Heart left ventricle (tissue), 16 donors: ENCODE data around the gene SMAD3. TPM values are rescaled to one million over a fixed set of nuclear protein-coding genes. Genes with fewer than 3 reads are reported as not detected.
A peak's percentile ranks its signal among the peaks of the same experiment; 100 is the strongest.

Source experiments
- ATAC-seq, 4 donors: fragments of 200-7000 bp; cut with Tn5 transposase; one replicate each; pipeline ENCODE4 v1.9.1; 2020 to 2022; ENCODE audit warnings: moderate library complexity in 4 of 4, mild to moderate bottlenecking in 3 of 4, moderate number of reproducible peaks in 1 of 4
- DNase-seq, 5 donors: peaks; one replicate each; pipeline ENCODE4 v3.0.0-alpha.2; 2020
- H3K27ac ChIP-seq, 12 donors: fragments of 200-600 bp; sonication (generic) in 4 of 12; one replicate each; pipeline versions ENCODE4 v1.5.0 to v1.8.0; 2016 to 2022; ENCODE audit warnings: mild to moderate bottlenecking in 2 of 12
- H3K27me3 ChIP-seq, 9 donors: fragments of 200-600 bp; sonication (generic) in 2 of 9; one replicate each; pipeline versions ENCODE4 v1.5.1 to v1.8.0; 2016 to 2022; ENCODE audit warnings: mild to moderate bottlenecking in 3 of 9
- H3K36me3 ChIP-seq, 9 donors: fragments of 200-600 bp; sonication (generic) in 2 of 9; one replicate each; pipeline versions ENCODE4 v1.5.0 to v1.8.0; 2018 to 2022; ENCODE audit warnings: mild to moderate bottlenecking in 2 of 9
- H3K4me1 ChIP-seq, 12 donors: fragments of 200-600 bp; sonication (generic) in 4 of 12; one replicate each; pipeline versions ENCODE4 v1.5.0 to v1.8.0; 2016 to 2022; ENCODE audit warnings: mild to moderate bottlenecking in 3 of 12
- H3K4me3 ChIP-seq, 12 donors: fragments of 200-600 bp; sonication (generic) in 4 of 12; one replicate each; pipeline versions ENCODE4 v1.5.0 to v1.8.0; 2017 to 2022; ENCODE audit warnings: mild to moderate bottlenecking in 9 of 12, moderate library complexity in 4 of 12
- H3K9me3 ChIP-seq, 12 donors: fragments of 200-600 bp; sonication (generic) in 4 of 12; one replicate each; pipeline versions ENCODE4 v1.5.0 to v1.8.0; 2016 to 2022; ENCODE audit warnings: mild to moderate bottlenecking in 1 of 12
- POLR2A ChIP-seq, 2 donors: fragments of 450-650 bp; IDR thresholded peaks; one replicate each; pipeline ENCODE4 v1.6.1; 2017; ENCODE audit warnings: antibody characterized with exemption in 2 of 2, mild to moderate bottlenecking in 2 of 2, moderate library complexity in 2 of 2
- WGBS, 4 donors: extraction: QIAGEN DNeasy Blood & Tissue Kit in 2 of 4; methylation state at CpG; one replicate each; pipeline versions ENCODE4 v1.1.5 to v1.1.7; 2013 to 2018; 5-methylcytosine and 5-hydroxymethylcytosine counted together
- intact Hi-C, 10 donors: fragments of 100-400 bp; cut with DNase I; formaldehyde crosslinking; loops; one replicate each; pipeline versions ENCODE4 v1.11.1 to v1.14.2; 2022
- polyA plus RNA-seq, 2 donors: library from polyadenylated mRNA; stranded (reverse); fragments of 200-250 nt; gene quantifications; one replicate each; pipeline ENCODE4 v1.2.3, GENCODE V29; 2013
- total RNA-seq, 9 donors: library from RNA; depleted of rRNA in 2 of 9; stranded (reverse); fragments of >200 nt in 2 of 9; fragmentation: NEBNext Ultra II Directional in 3 of 9; extraction: Animal tissue kit (Norgen Biotek cat#: 25700) in 3 of 9; gene quantifications; one replicate each; pipeline versions ENCODE4 v1.1.0 to v1.2.4, GENCODE V29; 2016 to 2023
- TF ChIP-seq, protein P1 (sequence below), 12 donors: fragments of 200-600 bp; sonication (generic) in 4 of 12; IDR thresholded peaks; one replicate each; pipeline versions ENCODE4 v1.5.0 to v1.8.0; 2018 to 2022; ENCODE audit warnings: antibody characterized with exemption in 12 of 12, mild to moderate bottlenecking in 5 of 12
- donor health status: ischemic (EF 13 %, LVEDD 7.1; RV severe dilation, severe dysfunction).
- donor health status: healthy with polysubstance abuse.
- donor health status: DM: no; HTN: yes; CAD: no.
- donor health status: DM: no; HTN: no; CAD: no.
- donor health status: ischemic (EF 25% LVEDD 6.9; RV normal size, moderate dysfunction).
- donor health status: ischemic (EF 25% LVEDD 5.7; RV mildly dilated, moderate dysfunction).
- donor health status: healthy.
- donor health status: DM: yes; HTN: yes; CAD: no.
- donor health status: ischemic (EF 35%, LVEDD 5.7; RV mildly dilated, moderate dysfunction).
- donor health status: nonischemic (EF 11% LVEDD 7.7; RV severe dilation, severe dysfunction).
- donor health status: DM: yes; HTN: yes; CAD: no.
- donor health status: PGD.
- donor health status: ischemic (EF 29% LVEDD 5.4; RV normal size, mild dysfunction).
- donor health status: nonischemic (EF 23%, LVEDD 6.1; RV moderate dilation, normal function).

SMAD3 gene
- total and polyA plus RNA-seq, 11 donors: 5.6 to 34.3 (median 15.3) TPM

DNA sequence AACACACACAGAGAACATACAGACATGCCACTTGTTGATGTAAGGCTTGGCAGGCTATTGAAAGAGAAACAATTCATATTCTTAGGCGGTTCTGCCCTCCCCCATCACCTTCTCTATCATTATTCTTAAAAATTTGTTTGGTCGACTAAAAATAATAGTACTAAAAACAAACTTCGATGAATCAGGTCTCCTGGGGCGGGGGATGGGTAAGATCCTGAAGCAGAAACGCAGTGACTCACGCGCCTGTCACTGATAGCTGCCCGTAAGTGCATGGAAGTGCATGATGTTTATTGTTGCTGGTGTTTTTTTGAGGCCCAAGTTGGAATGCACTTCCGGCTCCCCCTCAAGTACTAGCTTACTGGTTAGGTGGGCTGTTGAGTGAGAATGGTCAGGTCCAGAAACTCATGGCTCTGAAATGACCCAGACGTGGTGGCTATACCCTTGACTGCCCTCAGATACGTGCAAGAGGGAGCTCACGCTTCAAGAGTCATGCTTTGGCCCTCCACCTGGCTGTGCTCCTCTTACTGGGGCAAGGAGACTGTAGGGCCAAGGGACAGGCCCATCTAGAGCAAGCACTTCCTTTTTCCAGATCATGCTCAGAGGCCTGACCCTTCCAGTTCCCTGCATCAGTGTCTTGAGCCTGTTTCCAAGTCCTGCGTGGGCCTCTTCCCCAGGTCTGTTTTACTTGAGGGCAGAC lies 10.9 kb downstream of the SMAD3 start:
- no peaks in the 10 kb centered on the region for H3K9me3 ChIP-seq
- DNase-seq (peak in 1 of 5 donors; percentile 69), ATAC-seq (no peak)
- peak overlapping the region in 2 of 12 donors; percentile 40 to 56 for H3K27ac ChIP-seq
- H3K27me3 ChIP-seq: no peaks in the 10 kb centered on the region
- intact Hi-C loops: no loop called here
- H3K4me3 ChIP-seq: no peak overlapping the region
- peaks cover 5 to 86% (median 65%) of the 10 kb centered on the region in 12 donors for H3K4me1 ChIP-seq
- 70 to 78% (median 75%) methylated on average over 11 to 13 of the region's 13 CpGs for WGBS, 4 donors
- TF ChIP-seq, protein P1, sequence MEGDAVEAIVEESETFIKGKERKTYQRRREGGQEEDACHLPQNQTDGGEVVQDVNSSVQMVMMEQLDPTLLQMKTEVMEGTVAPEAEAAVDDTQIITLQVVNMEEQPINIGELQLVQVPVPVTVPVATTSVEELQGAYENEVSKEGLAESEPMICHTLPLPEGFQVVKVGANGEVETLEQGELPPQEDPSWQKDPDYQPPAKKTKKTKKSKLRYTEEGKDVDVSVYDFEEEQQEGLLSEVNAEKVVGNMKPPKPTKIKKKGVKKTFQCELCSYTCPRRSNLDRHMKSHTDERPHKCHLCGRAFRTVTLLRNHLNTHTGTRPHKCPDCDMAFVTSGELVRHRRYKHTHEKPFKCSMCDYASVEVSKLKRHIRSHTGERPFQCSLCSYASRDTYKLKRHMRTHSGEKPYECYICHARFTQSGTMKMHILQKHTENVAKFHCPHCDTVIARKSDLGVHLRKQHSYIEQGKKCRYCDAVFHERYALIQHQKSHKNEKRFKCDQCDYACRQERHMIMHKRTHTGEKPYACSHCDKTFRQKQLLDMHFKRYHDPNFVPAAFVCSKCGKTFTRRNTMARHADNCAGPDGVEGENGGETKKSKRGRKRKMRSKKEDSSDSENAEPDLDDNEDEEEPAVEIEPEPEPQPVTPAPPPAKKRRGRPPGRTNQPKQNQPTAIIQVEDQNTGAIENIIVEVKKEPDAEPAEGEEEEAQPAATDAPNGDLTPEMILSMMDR (IDR thresholded peaks at IDR 0.05): no peak
- TF ChIP-seq POLR2A (IDR thresholded peaks at IDR 0.05): no peak
- peaks cover 0 to 13% (median 0%) of the 10 kb centered on the region in 9 donors for H3K36me3 ChIP-seq

DNA sequence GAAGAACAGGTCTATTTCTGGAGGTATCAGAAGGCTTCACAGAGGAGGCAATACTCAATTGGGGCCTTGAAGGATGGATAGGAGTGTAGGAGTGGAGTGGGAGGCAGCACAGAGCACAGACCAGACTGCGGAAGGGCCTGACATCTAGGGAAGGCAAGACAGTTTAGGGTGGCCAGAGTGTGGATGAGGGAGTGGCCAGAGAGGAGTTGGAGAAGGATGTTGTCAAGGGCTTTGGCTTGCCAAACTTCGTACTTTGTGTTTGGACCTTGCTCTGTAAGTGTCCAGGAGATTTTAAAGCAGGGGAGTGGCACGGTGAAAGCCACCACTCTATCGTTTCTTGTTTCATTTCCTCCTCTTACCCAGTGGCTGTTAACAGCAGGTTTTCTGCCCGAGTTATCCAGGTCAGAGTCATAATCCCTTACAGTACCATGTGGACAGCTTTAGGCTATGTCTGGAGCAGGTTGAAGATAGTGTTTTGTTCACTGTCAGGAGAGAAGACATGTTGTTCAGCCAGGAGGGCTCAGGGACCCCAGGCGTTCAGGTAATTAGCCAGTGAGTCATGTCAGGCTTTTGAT lies 12.3 kb downstream of the SMAD3 start:
- intact Hi-C loops: no loop called here
- TF ChIP-seq, protein P1 (IDR thresholded peaks at IDR 0.05): no peak
- no peak for TF ChIP-seq POLR2A (IDR thresholded peaks at IDR 0.05)
- Histone ChIP-seq H3K36me3 (peaks cover 0 to 4% (median 0%) of the 10 kb centered on the region in 9 donors), H3K9me3 (no peaks in the 10 kb centered on the region), H3K4me1 (peaks cover 5 to 92% (median 75%) of the 10 kb centered on the region in 12 donors), H3K27ac (peak overlapping the region in 2 of 12 donors; percentile 33 to 40), H3K4me3 (no peak overlapping the region), H3K27me3 (no peaks in the 10 kb centered on the region)
- ATAC-seq (peak in 1 of 4 donors; percentile 22), DNase-seq (no peak)
- WGBS, 4 donors: 51 to 71% (median 67%) methylated on average over 6 of the region's 6 CpGs

DNA sequence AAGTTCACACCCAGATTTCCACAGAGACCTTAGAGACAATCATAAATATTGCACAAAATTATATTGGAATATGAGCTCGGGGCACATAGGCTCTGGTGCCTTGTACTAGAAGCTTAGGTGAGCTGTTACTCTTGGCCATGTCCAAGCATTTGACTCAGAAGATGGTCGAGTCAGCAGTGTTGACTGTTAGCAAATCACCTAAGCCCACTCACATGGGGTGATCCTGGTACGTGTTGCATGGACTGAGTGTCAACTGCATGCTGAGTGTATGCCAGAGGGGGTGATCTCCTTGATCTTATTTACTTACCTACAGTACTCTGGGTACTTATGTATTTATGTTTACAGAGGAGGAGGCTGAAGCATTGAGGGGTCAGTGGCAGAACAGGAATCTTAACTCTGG lies 14.0 kb downstream of the SMAD3 start:
- no peak for ATAC-seq
- WGBS, 4 donors: 72 to 100% (median 90%) methylated on average over 3 of the region's 3 CpGs
- H3K27ac ChIP-seq: no peak overlapping the region
- intact Hi-C loops: no loop called here
- no peak overlapping the region for H3K4me3 ChIP-seq
- H3K4me1 ChIP-seq: peaks cover 5 to 92% (median 73%) of the 10 kb centered on the region in 12 donors
- no peaks in the 10 kb centered on the region for H3K36me3 ChIP-seq
- TF ChIP-seq, protein P1 (IDR thresholded peaks at IDR 0.05): no peak
- no peak for TF ChIP-seq POLR2A (IDR thresholded peaks at IDR 0.05)
- DNase-seq: no peak
- H3K9me3 ChIP-seq: no peaks in the 10 kb centered on the region
- no peaks in the 10 kb centered on the region for H3K27me3 ChIP-seq

DNA sequence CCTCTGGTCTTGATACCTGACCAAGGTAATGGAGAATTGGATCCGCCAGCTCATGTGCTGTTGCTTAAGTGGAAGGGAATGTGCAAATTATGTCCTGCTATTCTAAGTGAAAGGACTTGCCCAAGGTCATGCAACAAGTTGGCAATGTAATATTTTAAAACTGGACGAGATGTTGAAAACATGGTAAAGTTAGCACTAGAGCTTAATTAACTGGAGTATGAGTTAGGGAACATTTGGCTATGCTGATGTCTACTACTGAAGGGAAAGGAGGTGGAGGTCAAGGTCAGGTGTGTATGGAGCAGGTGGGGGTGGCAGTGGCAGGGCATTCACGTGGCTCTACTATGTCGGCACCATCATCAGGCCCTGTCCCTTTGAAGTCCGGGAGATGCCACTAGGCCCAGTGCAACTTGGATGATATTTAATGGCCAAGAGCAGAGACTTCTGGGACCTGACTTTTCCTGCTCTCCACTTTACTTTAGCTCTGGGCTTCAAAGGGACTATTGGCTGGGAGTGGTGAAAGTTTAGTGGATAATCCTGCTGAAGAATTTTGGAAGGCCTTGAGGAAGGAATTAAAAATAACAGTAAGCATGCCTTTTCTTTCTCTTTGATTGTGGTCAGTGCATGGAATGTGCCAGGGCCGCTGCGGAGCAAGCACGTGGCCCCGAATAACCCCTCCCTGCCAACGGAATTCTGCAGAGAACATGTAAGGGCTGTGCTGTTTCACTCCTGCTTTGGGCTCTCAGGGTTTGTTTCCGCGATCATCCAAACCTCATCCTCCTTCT lies 14.9 kb downstream of the SMAD3 start:
- Histone ChIP-seq H3K27ac (peak overlapping the region; percentile 10 to 78 (median 61)), H3K9me3 (no peaks in the 10 kb centered on the region), H3K4me1 (peaks cover 5 to 92% (median 70%) of the 10 kb centered on the region in 12 donors), H3K4me3 (peak overlapping the region in 4 of 12 donors; percentile 1 to 25 (median 10)), H3K36me3 (no peaks in the 10 kb centered on the region), H3K27me3 (no peaks in the 10 kb centered on the region)
- peak in 3 of 5 donors; percentile 50 to 52 (median 51) for DNase-seq
- peak; percentile 55 to 80 (median 72) for ATAC-seq
- intact Hi-C loops: no loop called here
- WGBS, 4 donors: 47 to 63% (median 50%) methylated on average over 12 of the region's 12 CpGs
- TF ChIP-seq, protein P1 (IDR thresholded peaks at IDR 0.05): no peak
- no peak for TF ChIP-seq POLR2A (IDR thresholded peaks at IDR 0.05)
